Kidney epithelial cell (primary cell): ENCODE measurements around the gene PLXDC1. TPM values are rescaled to one million over a fixed set of nuclear protein-coding genes. Genes with fewer than 3 reads are reported as not detected.
"Not testable (repeated sequence)": the region's sequence is repeated elsewhere in the genome, so short reads cannot be mapped to it uniquely, and the experiment has no call there.

Experiments
- DNase-seq: peaks from one replicate; pipeline ENCODE4 v3.0.0-alpha.2; 2010; ENCODE audit warnings: low read depth
- H3K27me3 ChIP-seq: 2 replicates; pipeline ENCODE4 v1.6.0; 2011; ENCODE audit warnings: low read length; ENCODE audit not compliant: control insufficient read depth, insufficient read depth
- H3K36me3 ChIP-seq: 2 replicates; pipeline ENCODE4 v1.5.1; 2011; ENCODE audit warnings: low read length; ENCODE audit not compliant: control insufficient read depth, insufficient read depth
- H3K4me3 ChIP-seq: 2 replicates; pipeline ENCODE4 v1.5.1; 2011; ENCODE audit warnings: low read depth, mild to moderate bottlenecking, control low read depth, low read length
- total RNA-seq: library from RNA; depleted of rRNA; stranded (reverse); fragments of >200 nt; gene quantifications from 2 replicates; pipeline ENCODE4 v1.2.3, GENCODE V29; 2015
- TF ChIP-seq, protein P1 (sequence below): IDR thresholded peaks from 2 replicates; pipeline ENCODE4 v1.5.1; 2011; ENCODE audit warnings: mild to moderate bottlenecking, moderate library complexity, low read length, control low read depth, inconsistent platforms; ENCODE audit not compliant: insufficient read depth, poor library complexity, severe bottlenecking

The PLXDC1 gene
- total RNA-seq, 1 donor from 2014 or later = 0.67 TPM

DNA sequence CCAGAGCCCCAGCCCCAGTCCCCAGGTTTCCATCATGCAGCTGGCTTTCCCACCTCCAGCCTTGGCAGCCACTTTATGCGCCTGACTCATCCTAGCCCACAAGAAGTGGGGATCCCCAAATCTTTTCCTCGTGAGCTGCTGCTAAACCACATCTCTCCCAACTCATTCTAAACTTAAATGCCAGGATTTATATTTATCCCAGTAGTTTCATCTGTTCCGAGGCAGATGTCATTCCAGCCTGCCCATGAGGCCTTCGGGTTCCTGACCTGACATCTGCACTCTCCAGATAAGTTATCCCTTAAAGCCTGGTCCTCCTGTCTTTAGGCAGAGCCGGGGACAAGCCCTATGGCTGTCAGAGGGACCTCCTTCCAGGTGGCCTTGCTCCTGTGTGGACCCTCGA lies 16.6 kb downstream of the PLXDC1 start:
- H3K27me3 ChIP-seq = no peaks in the 10 kb centered on the region
- no peak overlapping the region for H3K4me3 ChIP-seq
- no peak for DNase-seq
- H3K36me3 ChIP-seq = no peaks in the 10 kb centered on the region
- TF ChIP-seq, protein P1, sequence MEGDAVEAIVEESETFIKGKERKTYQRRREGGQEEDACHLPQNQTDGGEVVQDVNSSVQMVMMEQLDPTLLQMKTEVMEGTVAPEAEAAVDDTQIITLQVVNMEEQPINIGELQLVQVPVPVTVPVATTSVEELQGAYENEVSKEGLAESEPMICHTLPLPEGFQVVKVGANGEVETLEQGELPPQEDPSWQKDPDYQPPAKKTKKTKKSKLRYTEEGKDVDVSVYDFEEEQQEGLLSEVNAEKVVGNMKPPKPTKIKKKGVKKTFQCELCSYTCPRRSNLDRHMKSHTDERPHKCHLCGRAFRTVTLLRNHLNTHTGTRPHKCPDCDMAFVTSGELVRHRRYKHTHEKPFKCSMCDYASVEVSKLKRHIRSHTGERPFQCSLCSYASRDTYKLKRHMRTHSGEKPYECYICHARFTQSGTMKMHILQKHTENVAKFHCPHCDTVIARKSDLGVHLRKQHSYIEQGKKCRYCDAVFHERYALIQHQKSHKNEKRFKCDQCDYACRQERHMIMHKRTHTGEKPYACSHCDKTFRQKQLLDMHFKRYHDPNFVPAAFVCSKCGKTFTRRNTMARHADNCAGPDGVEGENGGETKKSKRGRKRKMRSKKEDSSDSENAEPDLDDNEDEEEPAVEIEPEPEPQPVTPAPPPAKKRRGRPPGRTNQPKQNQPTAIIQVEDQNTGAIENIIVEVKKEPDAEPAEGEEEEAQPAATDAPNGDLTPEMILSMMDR = no peak

DNA sequence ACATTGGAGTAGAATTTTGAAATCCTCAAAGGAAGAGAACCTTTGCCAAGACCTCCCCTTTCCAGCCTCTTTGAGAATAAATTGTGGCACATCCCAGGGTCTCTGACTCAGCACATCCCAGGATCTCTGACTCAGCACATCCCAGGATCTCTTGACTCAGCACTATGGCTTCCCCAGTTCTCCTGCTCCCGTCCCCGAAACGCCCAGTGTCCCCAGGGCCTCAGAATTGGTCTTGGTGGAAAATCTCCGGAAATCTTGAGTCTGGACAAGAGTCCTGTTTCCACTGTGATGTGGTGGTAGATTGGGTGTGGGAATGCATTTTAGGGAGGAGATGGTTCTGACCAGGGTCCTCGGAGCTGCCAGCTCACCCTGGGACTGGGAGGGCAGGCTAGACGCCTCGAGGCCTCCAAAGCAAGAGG lies 19.2 kb downstream of the PLXDC1 start:
- no peak for DNase-seq
- no peaks in the 10 kb centered on the region for H3K36me3 ChIP-seq
- H3K4me3 ChIP-seq = no peak overlapping the region
- no peaks in the 10 kb centered on the region for H3K27me3 ChIP-seq
- TF ChIP-seq, protein P1 = no peak

GRCh38 chr17:39131616-39132015 lies 19.8 kb downstream of the PLXDC1 start:
- DNase-seq = no peak
- no peak overlapping the region for H3K4me3 ChIP-seq
- no peaks in the 10 kb centered on the region for H3K27me3 ChIP-seq
- no peaks in the 10 kb centered on the region for H3K36me3 ChIP-seq
- TF ChIP-seq, protein P1 = no peak

DNA sequence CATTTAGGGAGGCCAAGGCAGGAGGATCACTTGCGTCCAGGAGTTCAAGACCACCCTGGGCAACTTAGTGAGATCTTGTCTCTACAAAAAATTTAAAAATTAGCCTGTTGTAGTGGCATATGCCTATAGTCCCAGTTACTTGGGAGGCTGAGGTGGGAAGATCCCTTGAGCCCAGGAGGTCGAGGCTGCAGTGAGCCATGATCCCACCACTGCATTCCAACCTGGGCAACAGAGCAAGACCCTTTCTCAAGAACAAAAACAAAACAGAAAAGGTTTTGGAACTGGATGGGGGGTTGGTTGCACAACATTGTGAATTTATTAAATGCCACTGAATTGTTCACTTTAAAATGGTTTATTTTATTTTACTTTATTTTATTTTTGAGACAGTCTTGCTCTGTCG lies 21.2 kb downstream of the PLXDC1 start:
- H3K4me3 ChIP-seq = no peak overlapping the region
- TF ChIP-seq, protein P1 = no peak
- DNase-seq = no peak
- H3K27me3 ChIP-seq = no peaks in the 10 kb centered on the region
- no peaks in the 10 kb centered on the region for H3K36me3 ChIP-seq

GRCh38 chr17:39129544-39129943 lies 21.9 kb downstream of the PLXDC1 start:
- DNase-seq, H3K27me3 ChIP-seq, H3K36me3 ChIP-seq, H3K4me3 ChIP-seq: not testable (repeated sequence)

- H3K4me3 ChIP-seq = no peak overlapping the region
- no peaks in the 10 kb centered on the region for H3K27me3 ChIP-seq
- TF ChIP-seq, protein P1 = no peak
- no peaks in the 10 kb centered on the region for H3K36me3 ChIP-seq
- DNase-seq = no peak
Measured at GRCh38 chr17:39126436-39126835, 25.0 kb downstream of the PLXDC1 start.
